SK-N-SH (cell line): ENCODE measurements around the gene HS6ST1.

Experiments
- CHD2 ChIP-seq: fragments of 150-350 bp; IDR thresholded peaks from 2 replicates; pipeline ENCODE4 v1.6.1; 2018; ENCODE audit warnings: low read length; ENCODE audit not compliant: partially characterized antibody
- EP300 ChIP-seq, 2 experiments: IDR thresholded peaks; 2 replicates each; pipeline versions ENCODE4 v1.4.0 to v1.6.1; 2012; ENCODE audit warnings: borderline replicate concordance in 1 of 2, low read depth in 1 of 2, low read length in 1 of 2
- EZH2phosphoT487 ChIP-seq: fragments of 200-600 bp; sonication (generic); IDR thresholded peaks from 2 replicates; pipeline ENCODE4 v1.6.1; 2017; ENCODE audit warnings: low read depth, mixed run types, mild to moderate bottlenecking, antibody characterized with exemption, moderate library complexity, borderline replicate concordance
- GABPA ChIP-seq: IDR thresholded peaks from 2 replicates; pipeline ENCODE4 v1.4.0; 2012; ENCODE audit warnings: low read depth, mild to moderate bottlenecking
- GATA2 ChIP-seq: sonication (generic); formaldehyde crosslinking; IDR thresholded peaks from 2 replicates; pipeline ENCODE4 v1.5.0; 2020; ENCODE audit warnings: mild to moderate bottlenecking, missing genetic modification reagents
- MXI1 ChIP-seq: IDR thresholded peaks from 2 replicates; pipeline ENCODE4 v1.6.1; 2012; ENCODE audit warnings: mild to moderate bottlenecking, low read depth, low read length, improper control_type of control experiment
- POLR2AphosphoS5 ChIP-seq: IDR thresholded peaks from 2 replicates; pipeline ENCODE4 v1.6.1; 2012; ENCODE audit warnings: low read depth, low read length
- RCOR1 ChIP-seq: fragments of 150-350 bp; IDR thresholded peaks from 2 replicates; pipeline ENCODE4 v1.6.1; 2017; ENCODE audit warnings: antibody characterized with exemption, low read length
- TCF12 ChIP-seq: IDR thresholded peaks from 2 replicates; pipeline ENCODE4 v1.4.0; 2012
- TF ChIP-seq, protein P1 (sequence below): fragments of 200-600 bp; sonication (generic); IDR thresholded peaks from 2 replicates; pipeline ENCODE4 v1.6.1; 2017; ENCODE audit warnings: antibody characterized with exemption, mild to moderate bottlenecking, moderate library complexity
- TF ChIP-seq, protein P2 (sequence below): fragments of 150-350 bp; IDR thresholded peaks from 2 replicates; pipeline ENCODE4 v1.6.1; 2016; ENCODE audit warnings: mild to moderate bottlenecking, low read depth, low read length
- TF ChIP-seq, protein P3 (sequence below): fragments of 150-350 bp; IDR thresholded peaks from 2 replicates; pipeline ENCODE4 v1.6.1; 2017; ENCODE audit warnings: antibody characterized with exemption, low read length, low read depth, borderline replicate concordance

DNA sequence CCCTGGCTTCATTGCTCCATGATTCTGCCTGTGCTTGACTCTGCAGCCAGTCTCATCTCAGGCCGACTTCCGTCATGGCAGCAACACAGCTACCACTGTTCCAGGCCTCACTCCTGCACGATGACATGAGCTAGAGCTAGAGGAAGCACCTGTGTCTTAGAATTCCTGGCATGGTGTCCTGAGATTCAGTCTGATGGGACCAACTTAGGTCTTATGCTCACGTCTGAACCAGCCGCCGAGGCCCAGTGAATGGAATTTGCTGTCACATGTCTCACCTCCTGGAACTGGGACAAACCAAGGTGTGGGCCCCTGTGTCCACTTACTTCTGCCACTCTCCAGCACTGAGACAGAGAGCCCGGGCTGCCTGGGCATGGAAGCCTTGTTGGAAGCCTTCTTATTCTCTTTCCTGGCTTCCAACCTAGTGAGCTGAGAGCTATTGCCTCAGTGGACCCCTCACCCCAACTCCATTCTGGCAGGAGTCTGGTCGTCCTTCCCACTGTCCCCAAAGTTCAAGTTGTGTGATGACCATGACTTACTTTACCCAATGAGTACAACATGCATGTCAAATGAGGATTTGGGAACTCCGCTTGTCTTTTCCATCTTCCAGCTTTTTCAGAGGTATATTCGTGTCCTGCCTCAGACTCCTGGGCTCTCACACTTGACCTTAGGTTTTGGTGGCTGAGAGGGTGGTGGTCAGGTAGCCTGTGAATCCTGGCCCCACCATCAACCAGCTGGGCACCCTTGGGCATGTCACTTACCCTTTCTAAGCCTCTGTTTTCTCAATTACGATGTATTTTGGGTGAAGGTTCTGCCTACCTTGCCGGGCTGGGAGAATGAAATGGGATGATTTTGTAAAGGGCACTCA, 39.1 kb upstream of the HS6ST1 start:
- TF ChIP-seq, protein P1, sequence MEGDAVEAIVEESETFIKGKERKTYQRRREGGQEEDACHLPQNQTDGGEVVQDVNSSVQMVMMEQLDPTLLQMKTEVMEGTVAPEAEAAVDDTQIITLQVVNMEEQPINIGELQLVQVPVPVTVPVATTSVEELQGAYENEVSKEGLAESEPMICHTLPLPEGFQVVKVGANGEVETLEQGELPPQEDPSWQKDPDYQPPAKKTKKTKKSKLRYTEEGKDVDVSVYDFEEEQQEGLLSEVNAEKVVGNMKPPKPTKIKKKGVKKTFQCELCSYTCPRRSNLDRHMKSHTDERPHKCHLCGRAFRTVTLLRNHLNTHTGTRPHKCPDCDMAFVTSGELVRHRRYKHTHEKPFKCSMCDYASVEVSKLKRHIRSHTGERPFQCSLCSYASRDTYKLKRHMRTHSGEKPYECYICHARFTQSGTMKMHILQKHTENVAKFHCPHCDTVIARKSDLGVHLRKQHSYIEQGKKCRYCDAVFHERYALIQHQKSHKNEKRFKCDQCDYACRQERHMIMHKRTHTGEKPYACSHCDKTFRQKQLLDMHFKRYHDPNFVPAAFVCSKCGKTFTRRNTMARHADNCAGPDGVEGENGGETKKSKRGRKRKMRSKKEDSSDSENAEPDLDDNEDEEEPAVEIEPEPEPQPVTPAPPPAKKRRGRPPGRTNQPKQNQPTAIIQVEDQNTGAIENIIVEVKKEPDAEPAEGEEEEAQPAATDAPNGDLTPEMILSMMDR, result no peak
- TF ChIP-seq GATA2 (CRISPR knock-in tag) (no peak), EZH2phosphoT487 (no peak), POLR2AphosphoS5 (no peak), MXI1 (no peak), EP300 (IDR thresholded peaks at IDR 0.05; ENCODE audit: borderline replicate concordance in 1 of 2, low read depth in 1 of 2, low read length in 1 of 2) (no peak), GABPA (no peak), CHD2 (no peak), RCOR1 (no peak), TCF12 (no peak)
- TF ChIP-seq, protein P2, sequence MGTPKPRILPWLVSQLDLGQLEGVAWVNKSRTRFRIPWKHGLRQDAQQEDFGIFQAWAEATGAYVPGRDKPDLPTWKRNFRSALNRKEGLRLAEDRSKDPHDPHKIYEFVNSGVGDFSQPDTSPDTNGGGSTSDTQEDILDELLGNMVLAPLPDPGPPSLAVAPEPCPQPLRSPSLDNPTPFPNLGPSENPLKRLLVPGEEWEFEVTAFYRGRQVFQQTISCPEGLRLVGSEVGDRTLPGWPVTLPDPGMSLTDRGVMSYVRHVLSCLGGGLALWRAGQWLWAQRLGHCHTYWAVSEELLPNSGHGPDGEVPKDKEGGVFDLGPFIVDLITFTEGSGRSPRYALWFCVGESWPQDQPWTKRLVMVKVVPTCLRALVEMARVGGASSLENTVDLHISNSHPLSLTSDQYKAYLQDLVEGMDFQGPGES, result no peak
- TF ChIP-seq, protein P3, sequence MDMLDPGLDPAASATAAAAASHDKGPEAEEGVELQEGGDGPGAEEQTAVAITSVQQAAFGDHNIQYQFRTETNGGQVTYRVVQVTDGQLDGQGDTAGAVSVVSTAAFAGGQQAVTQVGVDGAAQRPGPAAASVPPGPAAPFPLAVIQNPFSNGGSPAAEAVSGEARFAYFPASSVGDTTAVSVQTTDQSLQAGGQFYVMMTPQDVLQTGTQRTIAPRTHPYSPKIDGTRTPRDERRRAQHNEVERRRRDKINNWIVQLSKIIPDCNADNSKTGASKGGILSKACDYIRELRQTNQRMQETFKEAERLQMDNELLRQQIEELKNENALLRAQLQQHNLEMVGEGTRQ, result no peak
